Spleen (tissue), 7 donors: ENCODE results near the gene PSME2.
A peak's percentile ranks its signal among the peaks of the same experiment; 100 is the strongest.

Experiments used
- CTCF ChIP-seq, 11 experiments: fragments of 200-600 bp in 7 of 11; fragments of 450-650 bp in 4 of 11; sonication (generic) in 4 of 11; IDR thresholded peaks in 8 of 11; conservative IDR thresholded peaks in 3 of 11; 1 replicate in 7 of 11; 2 replicates in 4 of 11; pipeline versions ENCODE4 v1.4.0 to v1.8.0; 2016 to 2021; ENCODE audit warnings: antibody characterized with exemption in 11 of 11, inconsistent platforms in 4 of 11, mild to moderate bottlenecking in 1 of 11
- POLR2AphosphoS5 ChIP-seq, 3 donors: sonication (generic); formaldehyde crosslinking; IDR thresholded peaks; one replicate each; pipeline ENCODE4 v1.5.1; 2017; ENCODE audit warnings: antibody characterized with exemption in 3 of 3
- donor health status: DM: no; HTN: no; CAD: no; lungs with moderate emphysema.
- donor health status: DM: no; HTN: no; CAD: no.
- donor health status: DM: no; HTN: no; CAD: no.

- TF ChIP-seq CTCF (IDR thresholded peaks at IDR 0.05 in 8 of 11, conservative IDR thresholded peaks at IDR 0.05 in 3 of 11) = no peak
- TF ChIP-seq POLR2AphosphoS5 (IDR thresholded peaks at IDR 0.05) = peak; percentile 64 to 94 (median 85)
Observed at GRCh38 chr14:24113801-24114531, 32.4 kb downstream of the PSME2 start.
